GM19324 (cell line): ENCODE measurements around the gene CFAP61.
"Not testable (repeated sequence)": the region's sequence is repeated elsewhere in the genome, so short reads cannot be mapped to it uniquely, and the experiment has no call there.

Experiments used
- ATAC-seq: cut with Tn5 transposase; IDR thresholded peaks from one replicate; pipeline ENCODE4 v1.9.1; 2021; ENCODE audit warnings: mild to moderate bottlenecking, moderate library complexity; ENCODE audit not compliant: unreplicated experiment, low FRiP score

Gene CFAP61

DNA sequence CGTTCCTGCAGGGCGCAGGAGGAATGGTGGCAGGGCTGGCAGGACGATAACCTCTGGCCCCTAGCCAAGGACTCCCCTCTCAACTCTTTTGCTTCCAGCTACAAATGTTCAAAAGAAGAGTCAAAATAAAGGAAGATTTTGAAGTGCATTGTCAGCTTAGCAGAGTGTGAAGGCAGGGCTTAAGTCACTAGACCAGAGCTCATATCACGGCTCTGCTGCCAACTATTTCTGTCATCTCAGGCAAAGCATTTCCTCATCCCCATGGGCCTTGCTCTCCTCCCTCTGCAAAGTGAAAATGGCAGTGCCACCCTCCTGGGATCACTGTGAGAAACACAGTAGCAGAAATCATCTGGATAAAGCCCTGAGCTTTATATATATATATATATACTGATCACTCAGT is 36.7 kb downstream of the CFAP61 start:
- no peak for ATAC-seq

DNA sequence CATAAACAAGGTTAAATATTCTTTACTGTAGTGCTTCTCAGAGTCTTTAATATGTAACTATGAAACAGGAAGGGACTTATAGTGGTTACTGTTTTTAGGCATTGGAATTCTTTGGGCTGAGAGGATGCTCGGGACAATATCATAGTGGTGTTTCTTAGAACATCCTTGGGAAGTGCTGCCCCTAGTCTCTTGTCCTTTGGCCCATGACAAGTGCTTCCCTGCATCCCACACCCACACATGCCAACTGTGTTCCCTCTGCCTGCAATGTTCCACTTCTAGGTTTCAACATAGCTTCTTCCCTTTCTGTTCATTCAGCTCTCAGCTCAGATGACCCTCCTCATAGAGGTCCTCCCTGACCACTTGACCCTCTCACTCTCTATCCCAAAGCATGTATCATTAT is 37.6 kb downstream of the CFAP61 start:
- no peak for ATAC-seq

DNA sequence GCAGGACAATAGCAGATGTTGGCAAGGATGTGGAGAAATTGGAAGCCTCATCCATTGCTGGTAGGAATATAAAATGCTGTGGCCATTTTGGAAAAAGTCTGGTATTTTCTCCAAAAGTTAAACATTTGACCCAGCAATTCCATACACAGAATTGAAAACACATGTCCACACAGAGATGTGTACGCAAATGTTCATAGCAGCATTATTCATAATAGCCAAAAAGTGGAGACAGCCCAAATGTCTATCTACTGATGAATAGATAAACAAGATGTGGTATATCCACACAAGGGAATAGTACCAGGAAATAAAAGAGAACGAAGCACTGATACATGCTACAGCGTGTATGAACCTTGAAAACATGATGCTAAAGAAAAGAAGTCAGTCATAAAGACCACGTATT is 40.5 kb downstream of the CFAP61 start:
- no peak for ATAC-seq

DNA sequence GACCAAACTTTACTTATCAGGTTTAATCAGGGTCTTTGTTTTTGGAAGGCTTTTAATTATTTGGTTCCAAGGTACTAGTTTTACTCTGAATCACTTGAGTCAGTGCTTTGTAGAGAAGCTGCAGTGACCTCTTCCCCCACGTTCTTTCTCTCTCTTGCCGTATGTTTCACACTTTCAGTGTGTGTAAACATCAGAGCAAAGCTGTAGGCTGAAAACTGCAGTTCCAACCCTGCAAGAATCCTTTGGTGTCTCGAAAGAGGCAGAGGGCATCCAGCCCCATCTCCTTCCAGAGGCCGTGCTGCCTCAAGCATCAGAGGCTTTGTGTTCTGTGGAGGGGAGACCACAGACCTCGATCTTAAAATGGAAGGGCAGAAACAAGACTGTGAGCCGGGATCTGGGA is 42.1 kb downstream of the CFAP61 start:
- no peak for ATAC-seq

DNA sequence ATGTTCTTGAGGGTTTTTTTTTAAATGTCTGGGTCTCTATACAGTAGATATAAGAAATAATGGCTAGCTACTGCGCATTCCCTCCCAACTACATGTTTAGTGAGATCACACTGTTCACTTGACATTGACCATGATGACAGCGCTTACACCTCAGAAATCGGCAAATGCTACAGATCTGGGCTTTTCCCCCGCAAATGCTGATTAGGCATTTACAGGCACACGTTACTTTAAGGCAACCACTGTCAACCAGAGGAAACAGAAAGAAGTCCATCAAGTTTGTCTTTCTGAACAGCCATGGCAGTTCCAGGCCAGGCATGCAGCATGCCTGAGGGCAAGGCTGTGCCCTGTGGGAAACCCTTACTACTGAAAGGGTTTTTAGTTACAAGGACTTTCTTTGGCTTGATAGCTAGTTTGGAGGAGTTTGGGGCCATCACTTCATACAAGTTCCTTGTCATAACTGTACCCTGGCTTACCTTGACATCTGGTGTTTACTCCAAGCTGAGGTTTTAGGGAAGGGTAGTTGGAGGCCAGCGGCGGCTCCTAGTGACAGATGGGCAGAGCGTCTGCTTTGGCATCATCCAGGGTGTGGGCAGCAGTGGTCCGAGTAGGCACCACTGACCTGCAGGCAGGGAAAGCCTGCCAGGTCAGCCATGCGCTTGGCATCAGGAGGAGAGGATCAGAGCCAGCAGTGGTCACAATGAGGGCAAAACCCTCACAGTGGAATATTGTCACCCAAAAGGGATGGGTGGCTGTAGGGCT is 43.0 kb downstream of the CFAP61 start:
- no peak for ATAC-seq

DNA sequence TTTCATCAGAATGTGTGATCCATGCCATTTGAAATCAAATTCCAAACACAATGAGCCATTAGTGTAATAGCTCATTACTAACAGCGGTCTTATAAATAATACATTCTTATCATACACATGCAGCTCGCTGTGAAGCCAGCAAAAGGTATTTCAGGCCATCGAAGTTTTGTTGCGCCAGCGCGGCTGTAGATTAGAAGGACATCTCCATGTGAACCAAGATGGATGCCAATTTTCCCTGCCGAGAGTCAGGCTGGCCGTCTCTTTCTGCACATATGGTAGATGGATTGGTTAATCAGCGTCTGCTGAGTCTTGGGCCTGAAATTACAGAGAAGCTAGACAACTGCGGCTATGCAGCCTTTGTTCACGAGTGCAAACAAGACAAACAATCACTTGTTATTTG is 44.1 kb downstream of the CFAP61 start:
- ATAC-seq = no peak

DNA sequence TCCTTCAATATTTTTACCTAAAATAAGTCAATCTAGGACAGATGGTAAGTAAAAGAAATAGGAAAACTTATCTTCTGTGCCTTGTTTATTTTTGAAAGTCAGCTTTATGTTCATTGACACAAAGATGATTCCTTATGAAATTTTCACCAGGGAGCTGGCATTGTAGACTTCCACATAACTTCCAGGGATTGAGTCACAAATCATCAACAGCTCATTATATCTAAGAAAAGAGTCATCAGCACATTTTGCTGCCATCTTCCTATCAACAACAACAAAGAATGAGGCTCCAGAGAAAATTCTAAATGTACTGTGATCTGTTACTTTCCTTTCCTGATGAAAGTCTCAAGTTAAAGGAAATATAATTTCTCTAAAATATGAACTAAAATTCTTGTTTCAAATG is 48.5 kb downstream of the CFAP61 start:
- ATAC-seq = no peak

DNA sequence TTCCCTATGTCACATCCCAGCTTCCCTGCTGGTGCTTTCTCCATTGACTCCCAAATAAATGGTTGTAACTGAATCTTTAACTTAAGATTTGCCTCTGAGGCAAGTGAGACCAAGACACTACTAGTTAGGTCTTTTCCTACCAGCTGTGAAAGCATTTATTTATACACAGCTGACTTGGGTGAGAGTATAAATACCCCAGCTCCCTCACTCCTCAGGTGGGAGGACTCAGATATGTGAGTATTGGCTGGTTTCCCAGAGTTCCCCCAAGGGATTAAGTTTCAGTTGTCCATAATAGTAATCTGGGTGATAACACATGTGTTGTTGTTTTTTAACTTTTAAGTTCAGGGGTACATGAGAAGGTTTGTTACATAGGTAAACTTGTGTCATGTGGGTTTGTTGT is 49.8 kb downstream of the CFAP61 start:
- no peak for ATAC-seq

DNA sequence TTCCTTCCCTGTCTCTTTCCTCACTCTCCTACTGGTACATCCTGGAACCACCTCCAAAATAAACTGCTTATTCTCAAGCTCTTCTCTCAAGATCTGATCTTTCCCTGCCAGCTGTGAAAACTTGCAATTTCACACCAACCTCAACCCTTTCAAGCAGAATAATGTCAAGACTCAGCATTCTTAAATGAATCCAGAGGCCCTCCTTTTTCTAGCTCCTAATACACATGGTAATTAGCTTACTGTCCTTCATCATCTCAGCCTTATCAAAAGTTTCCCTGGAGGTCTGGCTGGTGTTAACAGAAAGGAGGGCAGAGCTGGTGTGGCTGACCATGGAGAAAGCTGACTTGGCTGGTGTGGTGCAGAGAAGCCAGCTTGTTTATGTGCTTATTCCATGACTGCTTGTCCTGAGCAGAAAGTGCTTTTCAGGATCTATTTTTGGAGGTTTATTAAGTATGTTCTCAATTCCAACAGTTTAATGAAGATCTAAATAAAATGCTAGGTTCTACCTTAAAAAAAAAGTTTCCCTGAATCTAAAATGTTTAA is 50.5 kb downstream of the CFAP61 start:
- ATAC-seq = no peak

DNA sequence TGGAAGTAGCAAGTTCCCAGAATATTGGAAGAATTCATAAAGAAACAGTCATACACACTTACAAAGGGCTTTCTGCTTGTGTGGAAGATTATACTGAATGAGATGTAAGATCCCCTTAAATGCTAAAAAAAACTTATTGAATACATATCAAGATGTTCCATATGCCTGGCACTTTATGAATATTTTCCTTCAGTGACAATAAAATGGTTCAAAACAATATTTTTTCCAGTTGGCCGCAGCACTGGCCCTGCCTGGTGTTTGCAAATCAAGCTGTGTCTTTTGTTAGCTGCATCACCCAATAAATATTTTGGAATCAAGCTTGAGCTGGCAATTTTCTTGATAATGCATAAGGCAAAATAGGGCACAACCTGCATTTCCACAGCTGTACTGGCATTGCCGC is 51.2 kb downstream of the CFAP61 start:
- no peak for ATAC-seq

DNA sequence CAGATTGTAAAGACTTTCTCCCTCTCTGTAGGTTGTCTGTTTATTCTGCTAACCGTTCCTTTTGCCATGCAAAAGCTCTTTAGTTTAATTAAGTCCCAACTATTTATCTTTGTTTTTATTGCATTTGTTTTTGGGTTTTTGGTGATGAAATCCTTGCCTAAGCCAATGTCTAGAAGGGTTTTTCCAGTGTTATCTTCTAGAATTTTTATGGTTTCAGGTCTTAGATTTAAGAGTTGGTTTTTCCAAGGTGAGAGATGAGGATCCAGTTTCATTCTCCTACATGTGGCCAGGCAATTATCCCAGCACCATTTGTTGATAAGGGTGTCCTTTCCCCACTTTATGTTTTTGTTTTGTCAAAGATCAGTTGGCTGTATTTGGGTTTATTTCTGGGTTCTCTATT is 70.9 kb downstream of the CFAP61 start:
- ATAC-seq = not testable (repeated sequence)

DNA sequence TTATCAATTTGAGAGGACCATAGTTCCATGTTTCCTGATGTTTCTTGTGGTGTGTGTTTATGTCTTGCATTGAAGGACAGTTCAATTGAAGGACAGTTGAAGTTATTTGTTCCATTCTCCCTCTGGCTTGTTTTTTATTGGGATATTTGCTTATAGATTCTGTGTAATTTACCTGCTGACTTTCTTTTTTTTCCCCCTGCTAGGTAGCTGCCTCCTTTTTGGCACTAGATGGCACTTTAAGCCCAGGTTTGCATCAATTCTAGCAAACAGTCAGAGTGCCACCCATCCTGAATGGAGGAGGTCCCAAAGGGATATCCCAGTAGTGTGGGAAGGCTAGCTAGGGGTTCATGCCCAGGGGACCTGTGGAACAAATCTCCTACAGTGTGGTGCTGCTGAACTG is 78.1 kb downstream of the CFAP61 start:
- no peak for ATAC-seq

DNA sequence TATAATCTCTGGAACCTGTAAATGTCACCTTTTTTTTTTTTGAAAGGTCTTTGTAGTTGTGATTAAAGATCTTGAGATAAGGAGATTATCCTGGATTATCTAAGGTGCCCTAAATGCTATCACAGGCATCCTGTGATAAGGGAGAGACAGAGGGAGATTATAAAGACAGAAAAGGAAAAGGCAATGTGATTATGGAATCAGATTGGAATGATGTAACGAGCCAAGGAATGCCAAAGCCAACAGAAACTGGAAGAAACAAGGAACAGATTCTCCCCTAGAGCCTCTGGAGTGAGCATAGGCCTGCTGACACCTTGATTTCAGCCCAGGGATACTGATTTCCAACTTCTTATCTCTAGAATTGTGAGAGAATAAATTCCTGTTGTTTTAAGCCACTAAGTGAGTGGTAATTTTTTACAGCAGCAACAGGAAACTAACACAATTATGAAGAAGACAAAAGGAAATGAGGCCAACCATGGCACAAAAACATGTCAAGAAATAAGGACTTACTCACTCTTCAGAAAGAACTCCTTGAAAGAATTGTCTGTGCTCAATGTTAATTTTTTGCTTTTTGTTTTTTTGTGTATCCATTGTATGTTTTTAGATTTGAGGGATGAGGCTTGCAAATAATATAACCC is 82.7 kb downstream of the CFAP61 start:
- no peak for ATAC-seq

DNA sequence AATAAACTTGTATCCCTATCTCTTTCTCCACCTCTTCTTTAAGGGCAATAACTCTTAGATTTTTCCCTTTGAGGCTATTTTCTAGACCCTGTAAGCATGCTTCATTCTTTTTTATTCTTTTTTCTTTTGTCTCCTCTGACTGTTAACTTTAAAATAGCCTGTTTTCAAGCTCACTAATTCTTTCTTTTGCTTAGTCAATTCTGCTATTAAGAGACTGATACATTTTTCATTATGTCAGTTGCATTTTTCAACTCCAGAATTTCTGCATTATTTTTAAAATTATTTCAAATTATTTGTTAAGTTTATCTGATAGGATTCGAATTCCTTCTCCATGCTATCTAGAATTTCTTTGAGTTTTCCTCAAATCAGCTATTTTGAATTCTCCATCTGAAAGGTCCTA is 84.0 kb downstream of the CFAP61 start:
- no peak for ATAC-seq

DNA sequence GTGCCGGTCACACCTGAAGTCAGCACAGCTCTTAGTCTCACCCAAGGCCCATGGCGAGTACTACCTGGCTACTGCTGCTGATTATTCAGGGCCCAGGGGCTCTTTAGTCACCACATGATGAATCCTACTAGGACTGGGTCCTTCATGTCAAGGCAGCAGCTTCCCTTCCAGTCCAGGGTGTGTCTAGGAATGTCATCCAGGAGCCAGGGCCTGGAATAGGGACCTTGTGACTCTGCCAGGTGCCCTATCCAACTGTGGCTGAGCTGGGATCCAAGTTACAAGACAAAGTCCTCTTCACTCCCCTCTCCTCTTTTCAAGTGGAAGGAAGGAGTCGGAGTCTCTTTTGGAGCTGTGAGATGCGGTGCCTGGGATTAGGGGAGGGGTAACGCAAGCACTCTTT is 85.5 kb downstream of the CFAP61 start:
- no peak for ATAC-seq

DNA sequence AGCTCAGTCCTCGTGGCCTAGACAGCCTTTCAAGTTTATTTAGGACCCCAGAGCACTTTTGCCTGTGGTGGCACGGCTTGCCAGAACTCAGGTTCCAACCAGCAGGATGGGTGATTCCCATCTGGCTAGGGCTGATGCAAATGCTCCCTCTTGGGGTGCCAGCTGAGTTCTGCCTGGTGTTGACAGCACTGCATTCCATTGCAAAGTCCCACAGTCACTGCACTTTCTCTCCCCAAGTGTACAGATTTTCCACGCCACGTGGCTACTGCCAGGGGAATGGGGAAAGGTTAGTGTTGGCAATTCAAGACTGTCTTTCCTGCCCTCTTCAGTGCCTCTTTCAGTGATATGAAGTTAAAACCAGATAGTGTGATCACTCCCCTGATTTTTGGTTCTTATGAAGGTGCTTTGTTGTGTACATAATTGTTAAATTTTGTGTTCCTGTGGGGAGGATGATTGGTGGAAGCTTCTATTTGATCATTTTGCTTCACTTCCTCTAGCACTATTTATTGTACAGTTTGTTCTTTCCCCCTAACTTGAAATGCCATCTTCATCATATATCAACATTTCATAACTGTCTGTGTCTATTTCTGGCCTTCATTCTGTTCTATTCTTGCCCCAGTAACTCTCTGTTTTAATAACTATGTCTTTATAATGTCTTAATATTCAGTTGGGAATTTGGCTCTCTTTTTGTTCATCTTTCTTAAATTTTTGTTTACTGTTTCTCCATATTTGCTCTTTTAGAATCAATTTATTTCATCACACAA is 86.2 kb downstream of the CFAP61 start:
- no peak for ATAC-seq

DNA sequence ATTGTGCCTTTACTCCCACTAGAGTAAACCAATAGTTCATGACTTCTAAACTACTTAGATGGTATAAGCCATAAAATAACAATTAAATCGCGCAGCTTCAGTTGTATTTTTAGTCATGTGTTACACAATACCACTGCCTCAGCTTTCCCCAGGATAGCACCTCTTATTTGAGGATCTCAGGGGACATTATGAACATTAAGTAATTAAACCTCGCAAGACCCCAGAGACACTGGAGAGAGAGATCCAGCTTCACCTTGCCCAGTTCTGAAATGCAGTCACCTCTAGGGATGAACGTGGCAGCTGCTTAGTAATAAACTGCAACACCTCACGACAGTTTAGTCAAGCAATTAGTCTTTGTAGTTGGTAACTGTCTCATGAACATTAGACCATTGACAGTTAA is 87.1 kb downstream of the CFAP61 start:
- no peak for ATAC-seq

DNA sequence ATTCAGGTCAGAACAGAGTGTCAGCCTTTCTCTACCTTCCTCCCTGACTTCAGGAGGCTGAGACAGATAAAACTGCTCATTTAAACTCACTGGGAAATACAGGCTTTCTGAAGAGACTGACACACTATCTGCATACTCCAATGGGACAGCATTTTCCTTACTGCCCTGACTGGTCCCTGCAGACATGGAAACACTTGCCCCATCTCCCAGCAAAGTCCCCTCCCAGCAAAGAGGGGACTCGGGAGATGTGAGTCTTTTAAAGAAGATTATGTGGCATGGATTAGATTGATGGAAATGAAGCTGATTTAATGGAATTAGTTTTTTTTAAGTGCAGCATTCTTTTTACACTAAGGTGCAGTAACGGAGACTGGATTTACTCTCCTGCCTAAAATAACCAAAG is 90.8 kb downstream of the CFAP61 start:
- no peak for ATAC-seq

DNA sequence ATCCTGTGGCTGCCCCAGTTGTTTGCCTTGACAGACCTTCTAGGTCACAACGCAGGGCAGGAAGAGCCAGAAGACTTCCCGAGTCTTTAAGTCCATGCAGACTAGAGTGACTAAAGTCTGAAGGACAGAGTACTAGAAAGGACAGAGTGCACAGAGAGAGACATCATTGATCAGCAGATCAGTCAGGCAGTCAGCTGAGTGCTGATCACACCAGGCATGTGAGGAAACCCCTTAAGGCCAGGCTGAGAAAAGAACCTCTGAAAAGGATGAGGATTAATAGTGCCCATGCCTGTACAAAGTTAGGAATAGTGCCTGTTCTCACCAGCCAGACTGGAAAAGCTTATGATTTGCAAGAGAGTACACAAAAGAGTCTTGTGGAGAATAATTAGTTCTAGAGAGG is 91.3 kb downstream of the CFAP61 start:
- ATAC-seq = no peak

DNA sequence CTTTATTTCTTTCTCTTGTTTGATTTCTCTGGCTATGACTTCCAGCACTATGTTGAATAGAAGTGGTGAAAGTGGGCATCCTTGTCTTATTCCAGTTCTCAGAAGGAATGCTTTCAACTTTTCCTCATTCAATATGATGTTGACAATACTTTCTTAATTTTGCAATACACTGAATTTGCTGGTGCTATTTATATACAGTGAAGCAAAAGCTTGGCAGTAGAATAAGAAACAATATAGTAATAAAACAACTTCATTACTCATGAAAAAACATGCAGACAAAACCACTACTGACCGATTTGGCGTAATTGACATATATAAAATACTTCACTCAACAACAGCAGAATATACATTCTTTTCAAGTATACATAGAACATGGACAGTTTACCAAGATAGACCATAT is 96.4 kb downstream of the CFAP61 start:
- ATAC-seq = no peak

DNA sequence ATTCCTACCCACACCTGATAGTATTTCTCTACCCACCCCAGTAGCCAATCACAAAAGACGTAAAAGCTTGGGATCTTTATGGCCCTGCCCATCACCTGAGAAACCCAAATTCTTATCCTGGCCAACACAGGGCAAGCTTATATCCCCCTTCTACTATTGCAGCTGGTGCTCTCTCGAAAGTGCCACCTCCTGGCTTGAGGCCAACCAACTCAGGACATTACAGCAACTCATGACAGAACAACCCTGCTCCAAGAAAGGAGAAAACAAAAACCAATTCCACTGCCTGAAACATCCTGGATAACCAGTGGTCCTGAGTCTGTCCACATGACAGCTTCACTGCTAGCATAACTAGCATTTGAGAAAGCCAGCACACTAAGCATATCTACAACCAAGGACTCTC is 97.9 kb downstream of the CFAP61 start:
- no peak for ATAC-seq
